Loucy (cell line): ENCODE results near the gene FAM50A.

ENCODE experiments used
- EZH2phosphoT487 ChIP-seq: fragments of 200-600 bp; IDR thresholded peaks from 2 replicates; pipeline ENCODE4 v1.6.1; 2018; ENCODE audit warnings: antibody characterized with exemption, mild to moderate bottlenecking, moderate library complexity, borderline replicate concordance
- TF ChIP-seq, protein P1 (sequence below): fragments of 200-600 bp; sonication (generic); conservative IDR thresholded peaks from 2 replicates; pipeline ENCODE4 v1.5.1; 2014; ENCODE audit warnings: mild to moderate bottlenecking, antibody characterized with exemption, low read length

DNA sequence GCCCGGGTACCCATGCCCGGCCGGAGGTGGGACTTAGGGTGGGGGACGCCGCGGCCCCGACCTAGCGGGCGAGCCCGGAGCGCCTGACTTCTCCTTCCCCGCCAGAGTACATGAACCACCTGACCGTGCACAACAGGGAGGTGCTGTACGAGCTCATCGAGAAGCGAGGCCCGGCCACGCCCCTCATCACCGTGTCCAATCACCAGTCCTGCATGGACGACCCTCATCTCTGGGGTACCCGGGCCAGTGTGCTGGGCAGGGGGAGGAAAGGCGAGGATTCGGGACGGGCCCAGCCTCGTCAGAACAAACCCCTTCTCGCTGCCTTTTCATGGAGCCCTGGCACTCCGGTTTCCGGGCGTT, 32.0 kb upstream of the FAM50A start:
- TF ChIP-seq, protein P1, sequence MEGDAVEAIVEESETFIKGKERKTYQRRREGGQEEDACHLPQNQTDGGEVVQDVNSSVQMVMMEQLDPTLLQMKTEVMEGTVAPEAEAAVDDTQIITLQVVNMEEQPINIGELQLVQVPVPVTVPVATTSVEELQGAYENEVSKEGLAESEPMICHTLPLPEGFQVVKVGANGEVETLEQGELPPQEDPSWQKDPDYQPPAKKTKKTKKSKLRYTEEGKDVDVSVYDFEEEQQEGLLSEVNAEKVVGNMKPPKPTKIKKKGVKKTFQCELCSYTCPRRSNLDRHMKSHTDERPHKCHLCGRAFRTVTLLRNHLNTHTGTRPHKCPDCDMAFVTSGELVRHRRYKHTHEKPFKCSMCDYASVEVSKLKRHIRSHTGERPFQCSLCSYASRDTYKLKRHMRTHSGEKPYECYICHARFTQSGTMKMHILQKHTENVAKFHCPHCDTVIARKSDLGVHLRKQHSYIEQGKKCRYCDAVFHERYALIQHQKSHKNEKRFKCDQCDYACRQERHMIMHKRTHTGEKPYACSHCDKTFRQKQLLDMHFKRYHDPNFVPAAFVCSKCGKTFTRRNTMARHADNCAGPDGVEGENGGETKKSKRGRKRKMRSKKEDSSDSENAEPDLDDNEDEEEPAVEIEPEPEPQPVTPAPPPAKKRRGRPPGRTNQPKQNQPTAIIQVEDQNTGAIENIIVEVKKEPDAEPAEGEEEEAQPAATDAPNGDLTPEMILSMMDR: no peak
- TF ChIP-seq EZH2phosphoT487: no peak
